IPS-20b (cell line): ENCODE measurements around the gene TMPRSS9.

Experiments used
- H3K27ac ChIP-seq: one replicate; pipeline ENCODE4 v1.5.1; 2013; ENCODE audit warnings: low read length
- H3K27me3 ChIP-seq: 2 replicates; pipeline ENCODE4 v1.6.1; 2013; ENCODE audit warnings: mild to moderate bottlenecking, low read length, inconsistent platforms; ENCODE audit not compliant: insufficient read depth
- H3K36me3 ChIP-seq: 2 replicates; pipeline ENCODE4 v1.6.1; 2013; ENCODE audit warnings: low read depth, mild to moderate bottlenecking, inconsistent platforms, low read length, moderate library complexity; ENCODE audit not compliant: insufficient read depth
- H3K4me1 ChIP-seq: 2 replicates; pipeline ENCODE4 v1.6.1; 2013; ENCODE audit warnings: mild to moderate bottlenecking, control low read depth, inconsistent platforms, low read length, moderate library complexity; ENCODE audit not compliant: insufficient read depth
- H3K4me3 ChIP-seq: 2 replicates; pipeline ENCODE4 v1.5.1; 2013; ENCODE audit warnings: mild to moderate bottlenecking, low read length, inconsistent platforms
- H3K9ac ChIP-seq: 2 replicates; pipeline ENCODE4 v1.6.1; 2013; ENCODE audit warnings: low read depth, mild to moderate bottlenecking, inconsistent platforms, low read length, moderate library complexity
- H3K9me3 ChIP-seq: 2 replicates; pipeline ENCODE4 v1.6.1; 2013; ENCODE audit warnings: mild to moderate bottlenecking, low read depth, low read length, inconsistent platforms; ENCODE audit not compliant: insufficient read depth

The TMPRSS9 gene

GRCh38 chr19:2330632-2331284 lies 29.3 kb upstream of the TMPRSS9 start:
- no peaks in the 10 kb centered on the region for H3K27me3 ChIP-seq
- no peak overlapping the region; the same call in 1 of the 2 replicates for H3K9ac ChIP-seq
- H3K36me3 ChIP-seq, result peaks cover 4% of the 10 kb centered on the region; the same call in 1 of the 2 replicates
- H3K27ac ChIP-seq, result no peak overlapping the region
- 0 out of 2 replicates have a peak overlapping the region, but pooled peaks have one; percentile 12 for H3K4me3 ChIP-seq
- peaks cover 21% of the 10 kb centered on the region for H3K4me1 ChIP-seq
- peaks cover 5% of the 10 kb centered on the region; the same call in 1 of the 2 replicates for H3K9me3 ChIP-seq

GRCh38 chr19:2331601-2332246 lies 28.3 kb upstream of the TMPRSS9 start:
- H3K9ac ChIP-seq, result no peak overlapping the region; the same call in 1 of the 2 replicates
- H3K4me1 ChIP-seq, result peaks cover 21% of the 10 kb centered on the region
- no peaks in the 10 kb centered on the region for H3K36me3 ChIP-seq
- H3K4me3 ChIP-seq, result no peak overlapping the region
- no peak overlapping the region for H3K27ac ChIP-seq
- no peaks in the 10 kb centered on the region for H3K27me3 ChIP-seq
- peaks cover 5% of the 10 kb centered on the region; the same call in 1 of the 2 replicates for H3K9me3 ChIP-seq

GRCh38 chr19:2332341-2333026 lies 27.6 kb upstream of the TMPRSS9 start:
- peaks cover 5% of the 10 kb centered on the region; the same call in 1 of the 2 replicates for H3K9me3 ChIP-seq
- H3K9ac ChIP-seq, result no peak overlapping the region
- no peaks in the 10 kb centered on the region for H3K36me3 ChIP-seq
- no peak overlapping the region for H3K4me3 ChIP-seq
- no peak overlapping the region for H3K27ac ChIP-seq
- H3K4me1 ChIP-seq, result peaks cover 21% of the 10 kb centered on the region
- no peaks in the 10 kb centered on the region for H3K27me3 ChIP-seq

- H3K27ac ChIP-seq, result no peak overlapping the region
Observed at GRCh38 chr19:2333027-2333806, 26.8 kb upstream of the TMPRSS9 start.

GRCh38 chr19:2333807-2334211 lies 26.3 kb upstream of the TMPRSS9 start:
- Histone ChIP-seq H3K27me3 (no peaks in the 10 kb centered on the region), H3K36me3 (no peaks in the 10 kb centered on the region), H3K27ac (no peak overlapping the region), H3K4me3 (no peak overlapping the region), H3K9me3 (peaks cover 5% of the 10 kb centered on the region; the same call in 1 of the 2 replicates), H3K4me1 (peaks cover 21% of the 10 kb centered on the region), H3K9ac (no peak overlapping the region)

More at GRCh38 chr19:2333027-2333806, 26.8 kb upstream of the TMPRSS9 start:
- no peak overlapping the region for H3K9ac ChIP-seq
- peaks cover 5% of the 10 kb centered on the region; the same call in 1 of the 2 replicates for H3K9me3 ChIP-seq
- H3K36me3 ChIP-seq, result no peaks in the 10 kb centered on the region
- H3K4me3 ChIP-seq, result no peak overlapping the region
- H3K27me3 ChIP-seq, result no peaks in the 10 kb centered on the region
- peaks cover 21% of the 10 kb centered on the region for H3K4me1 ChIP-seq

- Histone ChIP-seq H3K36me3 (no peaks in the 10 kb centered on the region), H3K4me1 (peaks cover 18% of the 10 kb centered on the region), H3K9me3 (peaks cover 5% of the 10 kb centered on the region; the same call in 1 of the 2 replicates), H3K9ac (no peak overlapping the region), H3K27ac (no peak overlapping the region), H3K27me3 (no peaks in the 10 kb centered on the region), H3K4me3 (no peak overlapping the region)
Observed at GRCh38 chr19:2334426-2334825, 25.6 kb upstream of the TMPRSS9 start.

- no peaks in the 10 kb centered on the region for H3K36me3 ChIP-seq
- H3K4me1 ChIP-seq, result peaks cover 13% of the 10 kb centered on the region
- no peaks in the 10 kb centered on the region for H3K27me3 ChIP-seq
- H3K4me3 ChIP-seq, result no peak overlapping the region
- no peak overlapping the region for H3K27ac ChIP-seq
- H3K9me3 ChIP-seq, result peaks cover 5% of the 10 kb centered on the region; the same call in 1 of the 2 replicates
- H3K9ac ChIP-seq, result no peak overlapping the region
Observed at GRCh38 chr19:2334986-2335846, 24.8 kb upstream of the TMPRSS9 start.

- Histone ChIP-seq H3K27me3 (no peaks in the 10 kb centered on the region), H3K9ac (no peak overlapping the region), H3K36me3 (no peaks in the 10 kb centered on the region), H3K9me3 (peaks cover 5% of the 10 kb centered on the region; the same call in 1 of the 2 replicates), H3K27ac (no peak overlapping the region), H3K4me1 (peaks cover 7% of the 10 kb centered on the region), H3K4me3 (no peak overlapping the region)
Observed at GRCh38 chr19:2335848-2336247, 24.2 kb upstream of the TMPRSS9 start.

- Histone ChIP-seq H3K27me3 (no peaks in the 10 kb centered on the region), H3K4me3 (no peak overlapping the region), H3K9me3 (peaks cover 5% of the 10 kb centered on the region; the same call in 1 of the 2 replicates), H3K4me1 (no peaks in the 10 kb centered on the region), H3K27ac (no peak overlapping the region), H3K9ac (no peak overlapping the region), H3K36me3 (peaks cover 7% of the 10 kb centered on the region; the same call in 1 of the 2 replicates)
Observed at GRCh38 chr19:2336528-2337328, 23.3 kb upstream of the TMPRSS9 start.

- Histone ChIP-seq H3K36me3 (peaks cover 8% of the 10 kb centered on the region; the same call in 1 of the 2 replicates), H3K27me3 (no peaks in the 10 kb centered on the region), H3K9me3 (peaks cover 5% of the 10 kb centered on the region; the same call in 1 of the 2 replicates), H3K4me1 (no peaks in the 10 kb centered on the region), H3K27ac (no peak overlapping the region), H3K9ac (no peak overlapping the region), H3K4me3 (no peak overlapping the region)
Observed at GRCh38 chr19:2337329-2337707, 22.7 kb upstream of the TMPRSS9 start.
